GM19025 (cell line): Measurements from ENCODE around the gene TSHZ1.
A peak's percentile ranks its signal among the peaks of the same experiment; 100 is the strongest.

Source experiments
- ATAC-seq: cut with Tn5 transposase; IDR thresholded peaks from one replicate; pipeline ENCODE4 v1.9.1; 2021; ENCODE audit warnings: mild to moderate bottlenecking, low read depth, moderate library complexity; ENCODE audit not compliant: unreplicated experiment

Gene TSHZ1

DNA sequence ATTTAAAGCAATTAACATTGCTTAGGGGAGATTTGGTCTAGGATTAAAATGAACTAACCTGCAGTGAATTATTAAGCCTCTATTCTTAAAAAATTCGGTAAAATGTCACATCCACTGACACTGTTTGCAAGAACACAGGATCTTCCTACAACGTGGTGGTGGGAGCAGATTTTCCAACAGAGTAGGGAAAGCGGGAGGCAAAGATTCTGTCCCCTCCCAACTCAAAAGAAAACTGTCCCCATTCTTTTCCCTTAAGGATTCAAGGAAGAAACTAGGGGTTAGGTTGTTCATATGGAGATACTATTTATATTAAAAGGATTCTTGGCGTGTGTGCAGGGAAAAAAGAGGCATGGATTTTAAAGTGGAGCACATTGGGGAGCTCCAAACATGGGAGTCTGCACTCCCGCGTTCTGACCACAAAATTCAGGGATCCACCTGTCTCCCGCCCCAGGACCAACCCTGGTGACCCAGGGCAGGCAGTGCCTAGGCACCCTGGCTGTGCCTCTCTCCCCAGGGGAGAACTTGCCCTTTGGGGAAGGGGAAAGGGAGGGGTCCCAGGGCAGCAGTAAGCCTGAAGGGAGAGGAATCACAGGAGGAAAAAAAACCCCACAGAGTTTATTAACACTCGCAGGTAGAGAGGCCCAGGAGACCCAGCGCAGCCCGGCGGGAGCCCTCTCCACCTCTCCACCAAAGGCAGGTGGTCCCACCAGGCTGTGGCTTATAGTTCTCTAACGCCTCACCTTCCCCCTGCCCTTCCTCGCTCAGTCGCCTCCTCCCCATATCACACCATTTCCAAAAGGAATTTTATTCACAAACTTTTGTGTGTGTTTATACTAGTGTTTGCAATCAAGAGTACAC is 3.9 kb upstream of the TSHZ1 start:
- ATAC-seq = no peak

GRCh38 chr18:75207310-75208154 is 3.1 kb upstream of the TSHZ1 start:
- no peak for ATAC-seq

GRCh38 chr18:75208155-75208835 is 2.3 kb upstream of the TSHZ1 start:
- ATAC-seq = peak; percentile 3

GRCh38 chr18:75208836-75209128 is 1.8 kb upstream of the TSHZ1 start:
- peak; percentile 12 for ATAC-seq

DNA sequence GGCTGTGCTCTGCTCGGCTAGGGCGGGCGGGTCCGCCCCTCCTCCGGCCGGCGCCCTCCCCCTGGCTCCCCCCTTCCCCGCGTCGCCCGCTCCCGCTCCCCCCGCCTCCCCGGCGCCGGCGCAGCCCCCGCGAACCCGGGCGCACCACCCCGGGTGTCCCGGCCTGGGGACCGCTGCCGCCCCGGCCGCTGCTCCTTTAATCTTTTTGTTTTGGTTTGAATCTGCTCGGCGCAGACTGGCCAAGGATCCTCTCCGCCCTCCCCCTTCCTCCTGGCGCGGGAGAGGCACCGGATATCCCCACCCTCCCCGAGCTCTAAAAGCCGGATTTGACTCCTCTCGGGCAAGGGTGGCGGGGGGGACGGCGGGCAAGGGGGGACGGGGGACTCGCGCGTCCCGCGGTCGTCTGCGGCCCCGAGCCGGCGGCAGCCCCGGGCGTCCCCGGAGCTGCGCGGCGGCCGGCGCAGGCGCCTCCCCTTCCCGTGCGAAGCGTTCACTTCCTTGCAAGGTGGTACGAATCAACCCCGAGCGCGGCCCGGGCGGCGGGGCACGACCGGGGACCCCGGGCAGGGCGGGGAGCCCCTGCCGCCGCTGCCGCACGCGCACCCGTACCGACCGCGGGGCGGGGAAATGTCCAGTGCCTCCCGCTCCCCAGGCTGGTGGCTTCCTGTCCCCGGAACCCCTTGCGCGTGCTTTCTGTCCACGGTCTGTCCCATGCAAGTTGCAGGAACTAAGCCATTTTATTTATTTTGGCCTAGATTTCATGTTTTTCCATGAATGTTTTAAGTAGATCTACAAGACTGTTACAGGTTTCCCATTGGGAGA is 1.3 kb upstream of the TSHZ1 start, which contains the start of gene PTGR3:
PTGR3 (minus strand) TSS at position 11 of the 822 bp plus-strand sequence. CDS start 81 bp downstream, outside the sequence.
- peak; percentile 48 for ATAC-seq

DNA sequence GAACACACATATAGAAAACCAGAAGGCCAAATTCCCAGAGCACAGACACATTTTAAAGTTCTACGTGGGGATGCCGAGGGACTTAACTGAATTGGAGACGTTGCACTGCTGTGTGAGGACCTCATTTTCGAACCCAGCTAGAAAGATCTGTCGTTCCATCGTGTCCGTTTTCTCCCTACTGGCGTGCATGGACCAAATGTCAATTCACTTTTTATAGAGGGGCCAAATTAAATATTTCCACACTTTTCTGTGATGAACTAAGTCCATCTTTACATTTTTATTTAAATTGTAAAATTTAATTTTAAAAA is 692 bp upstream of the TSHZ1 start:
- no peak for ATAC-seq

GRCh38 chr18:75211002-75211621 is 515 bp downstream of the TSHZ1 start:
- ATAC-seq = no peak

GRCh38 chr18:75211626-75211952 is 992 bp downstream of the TSHZ1 start:
- no peak for ATAC-seq

GRCh38 chr18:75211953-75212750 is 1.6 kb downstream of the TSHZ1 start:
- ATAC-seq = no peak

DNA sequence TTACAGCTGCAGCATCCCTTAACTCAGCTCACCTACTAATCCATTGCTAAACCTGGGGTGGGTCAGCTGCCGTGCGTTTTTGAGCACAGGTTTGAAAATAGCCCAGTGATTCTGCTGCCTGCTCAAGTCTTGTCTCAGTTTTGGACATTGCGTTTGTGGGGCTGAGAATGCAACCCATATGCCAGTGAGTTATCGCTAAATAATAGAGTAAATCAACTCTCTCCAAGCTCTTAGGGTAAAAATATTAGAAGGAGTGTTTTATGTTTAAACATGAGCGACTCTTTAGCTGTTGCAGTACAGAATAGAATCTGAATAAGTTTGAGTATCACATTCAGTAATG is 2.1 kb downstream of the TSHZ1 start:
- ATAC-seq = no peak

- no peak for ATAC-seq
Measured at GRCh38 chr18:75213611-75214331, 3.2 kb downstream of the TSHZ1 start.

DNA sequence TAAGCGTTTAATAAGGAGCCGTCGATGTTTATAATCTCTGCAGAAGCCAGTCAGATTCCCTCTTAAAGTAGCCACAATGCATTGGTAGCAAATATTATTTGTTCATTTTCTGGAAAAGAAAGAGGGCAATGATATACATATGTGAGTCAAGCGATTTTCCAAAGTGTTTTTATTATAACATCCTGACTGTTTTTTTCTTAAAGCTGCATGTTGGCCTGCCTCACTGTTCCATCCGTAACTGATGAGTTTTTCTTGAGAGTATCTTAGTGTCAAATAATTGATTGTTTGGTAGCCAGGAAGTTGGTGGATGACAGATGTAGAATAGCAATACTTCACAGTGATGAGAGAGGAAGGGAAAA is 3.7 kb downstream of the TSHZ1 start:
- no peak for ATAC-seq

DNA sequence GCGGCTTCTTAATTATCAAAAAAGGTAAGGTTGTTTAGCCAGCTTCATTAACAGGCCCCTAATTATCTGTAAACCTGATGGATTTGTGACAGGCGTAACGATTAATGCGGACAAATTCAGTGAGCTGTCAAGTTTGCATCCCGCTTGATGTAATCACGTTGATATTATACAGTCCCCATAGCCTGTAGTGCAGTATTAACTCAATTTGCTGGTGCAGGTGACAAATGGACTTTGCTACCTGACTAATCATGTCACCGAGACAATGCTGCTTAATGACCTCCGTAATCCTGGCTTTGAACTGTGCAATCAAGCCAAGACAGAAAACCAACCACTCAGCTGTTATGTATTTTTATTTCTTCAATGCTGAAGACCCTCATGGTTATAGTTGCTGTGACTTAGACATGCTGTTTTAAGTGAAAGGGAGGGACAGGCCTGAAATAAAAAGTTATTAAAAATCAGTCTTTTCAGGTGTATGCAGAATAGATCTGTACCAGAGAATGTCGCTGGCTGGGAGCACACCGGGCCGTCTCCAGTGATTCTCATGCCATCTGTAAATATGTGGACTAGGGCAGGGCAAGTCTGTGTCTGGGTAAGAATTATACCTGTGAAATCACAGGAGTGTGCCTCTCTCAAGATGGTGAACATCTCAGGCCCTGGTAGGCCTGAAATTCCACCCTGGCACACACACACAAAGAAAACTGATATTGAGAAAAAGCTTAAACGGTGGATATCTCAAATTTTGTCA is 4.3 kb downstream of the TSHZ1 start:
- no peak for ATAC-seq

DNA sequence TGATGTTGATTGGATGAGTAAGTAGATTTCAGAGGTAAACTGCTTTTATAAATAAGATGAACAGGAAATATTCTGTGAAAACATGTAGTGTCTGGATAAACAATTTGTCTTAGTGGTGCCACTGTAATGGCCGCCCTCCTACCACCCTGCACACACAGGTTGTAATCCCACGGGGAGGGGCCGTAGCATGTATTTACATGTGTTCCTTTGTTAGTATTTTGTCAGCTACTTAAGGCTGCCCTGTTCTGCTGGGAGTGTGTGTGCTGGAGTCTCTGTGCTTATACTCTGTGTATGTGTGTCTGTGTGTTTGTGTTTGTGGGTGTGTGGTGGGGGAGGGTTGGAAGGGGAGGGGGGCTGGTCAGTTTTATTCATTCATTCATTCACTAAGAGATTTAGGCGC is 5.1 kb downstream of the TSHZ1 start:
- ATAC-seq = no peak

DNA sequence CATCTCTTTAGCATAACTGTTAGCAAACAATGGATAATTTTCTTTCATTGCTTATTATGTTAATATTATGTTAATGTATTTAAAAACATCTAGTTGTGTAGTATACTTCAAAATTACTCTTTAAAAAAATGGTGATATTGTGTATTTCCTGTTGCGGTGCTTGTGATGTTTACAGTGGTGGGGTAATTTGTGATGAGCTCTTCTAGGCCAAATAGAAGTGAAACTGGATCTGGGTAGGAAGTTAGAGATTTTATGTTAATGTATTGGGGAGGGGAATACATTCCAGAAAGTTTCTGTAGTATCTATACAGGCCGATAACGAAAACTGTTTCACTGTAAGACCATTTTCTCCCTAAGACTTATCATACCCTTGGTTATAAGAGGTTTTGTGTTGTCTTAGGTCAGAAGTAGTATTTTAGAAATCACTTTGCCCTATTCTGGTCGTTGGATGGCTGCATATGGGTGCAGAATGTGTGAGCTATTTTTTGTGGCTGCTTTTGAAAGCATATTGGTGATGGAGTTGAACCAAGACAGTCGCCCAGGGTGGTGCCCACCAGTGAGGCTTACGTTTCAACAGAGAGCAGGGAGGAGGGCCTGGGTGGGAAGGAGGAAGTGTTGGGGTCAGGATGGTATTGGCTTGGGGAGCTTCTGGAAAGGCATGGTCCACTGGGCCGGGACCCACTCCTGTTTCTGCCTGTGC is 5.8 kb downstream of the TSHZ1 start:
- no peak for ATAC-seq

- no peak for ATAC-seq
Measured at GRCh38 chr18:75216911-75217689, 6.5 kb downstream of the TSHZ1 start.
